ENCODE measurements around the gene LYPLA2.

LYPLA2 gene

GRCh38 chr1:23838401-23838866 is 47.5 kb downstream of the LYPLA2 start:
- DNase-seq, result peak; percentile 28

GRCh38 chr1:23843644-23844043 is 52.7 kb downstream of the LYPLA2 start:
- no peak for DNase-seq

Measured in fibroblast of skin of right quadriceps (primary cell).